ENCODE measurements around the gene TM4SF1.

The TM4SF1 gene

GRCh38 chr3:149377408-149378364 is at the start of gene TM4SF1:
Gene TM4SF1, minus strand, starts transcription at chr3:149377649. Its CDS starts 102 bp downstream, at chr3:149377547.
- no peak for DNase-seq (ENCODE audit: low read depth in 2 of 2)

- DNase-seq (ENCODE audit: low read depth in 2 of 2) = no peak
Measured at GRCh38 chr3:149426325-149426724, 48.9 kb upstream of the TM4SF1 start.

GRCh38 chr3:149424918-149425317 is 47.5 kb upstream of the TM4SF1 start:
- DNase-seq (ENCODE audit: low read depth in 2 of 2) = no peak

- no peak for DNase-seq (ENCODE audit: low read depth in 2 of 2)
Measured at GRCh38 chr3:149421764-149422163, 44.3 kb upstream of the TM4SF1 start.

GRCh38 chr3:149419816-149420215 is 42.4 kb upstream of the TM4SF1 start:
- no peak for DNase-seq (ENCODE audit: low read depth in 2 of 2)

- DNase-seq (ENCODE audit: low read depth in 2 of 2) = no peak
Measured at GRCh38 chr3:149417727-149418126, 40.3 kb upstream of the TM4SF1 start.

GRCh38 chr3:149417174-149417573 is 39.7 kb upstream of the TM4SF1 start:
- no peak for DNase-seq (ENCODE audit: low read depth in 2 of 2)

GRCh38 chr3:149415484-149415883 is 38.0 kb upstream of the TM4SF1 start:
- no peak for DNase-seq (ENCODE audit: low read depth in 2 of 2)

GRCh38 chr3:149414557-149415231 is 37.2 kb upstream of the TM4SF1 start:
- DNase-seq (ENCODE audit: low read depth in 2 of 2) = no peak

GRCh38 chr3:149411583-149411982 is 34.1 kb upstream of the TM4SF1 start:
- DNase-seq (ENCODE audit: low read depth in 2 of 2) = no peak

GRCh38 chr3:149409351-149409750 is 31.9 kb upstream of the TM4SF1 start:
- DNase-seq (ENCODE audit: low read depth in 2 of 2) = no peak

- DNase-seq (ENCODE audit: low read depth in 2 of 2) = no peak
Measured at GRCh38 chr3:149407898-149408297, 30.4 kb upstream of the TM4SF1 start.

GRCh38 chr3:149406244-149406752 is 28.8 kb upstream of the TM4SF1 start:
- no peak for DNase-seq (ENCODE audit: low read depth in 2 of 2)

- DNase-seq (ENCODE audit: low read depth in 2 of 2) = no peak
Measured at GRCh38 chr3:149403443-149403842, 26.0 kb upstream of the TM4SF1 start.

GRCh38 chr3:149402481-149402880 is 25.0 kb upstream of the TM4SF1 start:
- no peak for DNase-seq (ENCODE audit: low read depth in 2 of 2)

GRCh38 chr3:149401926-149402310 is 24.5 kb upstream of the TM4SF1 start:
- no peak for DNase-seq (ENCODE audit: low read depth in 2 of 2)

GRCh38 chr3:149401212-149401925 is 23.9 kb upstream of the TM4SF1 start:
- no peak for DNase-seq (ENCODE audit: low read depth in 2 of 2)

- DNase-seq (ENCODE audit: low read depth in 2 of 2) = no peak
Measured at GRCh38 chr3:149400645-149401044, 23.2 kb upstream of the TM4SF1 start.

- DNase-seq (ENCODE audit: low read depth in 2 of 2) = no peak
Measured at GRCh38 chr3:149398296-149398695, 20.8 kb upstream of the TM4SF1 start.

GRCh38 chr3:149397528-149397927 is 20.1 kb upstream of the TM4SF1 start:
- DNase-seq (ENCODE audit: low read depth in 2 of 2) = no peak

GRCh38 chr3:149396476-149396875 is 19.0 kb upstream of the TM4SF1 start:
- DNase-seq (ENCODE audit: low read depth in 2 of 2) = no peak
